Skeletal muscle cell (primary cell): ENCODE data around the gene CDC25B.
A peak's percentile ranks its signal among the peaks of the same experiment; 100 is the strongest.

Source experiments
- DNase-seq: peaks from one replicate; pipeline ENCODE4 v3.0.0-alpha.2; 2010; ENCODE audit warnings: low read depth
- H3K4me3 ChIP-seq: 2 replicates; pipeline ENCODE4 v1.5.1; 2011; ENCODE audit warnings: low read depth, mild to moderate bottlenecking, control low read depth, low read length, moderate library complexity

Gene CDC25B

GRCh38 chr20:3763671-3764601, 32.2 kb upstream of the CDC25B start:
- no peak for DNase-seq
- no peak overlapping the region for H3K4me3 ChIP-seq

- no peak overlapping the region for H3K4me3 ChIP-seq
- no peak for DNase-seq
These were observed 31.5 kb upstream of the CDC25B start for GRCh38 chr20:3764659-3765058.

GRCh38 chr20:3765171-3765882, 30.8 kb upstream of the CDC25B start:
- H3K4me3 ChIP-seq = no peak overlapping the region
- no peak for DNase-seq

GRCh38 chr20:3766422-3767109, 29.5 kb upstream of the CDC25B start:
- no peak for DNase-seq

GRCh38 chr20:3767110-3767426, 29.0 kb upstream of the CDC25B start:
- no peak for DNase-seq
- peak overlapping the region; percentile 90 for H3K4me3 ChIP-seq

More at GRCh38 chr20:3766422-3767109, 29.5 kb upstream of the CDC25B start:
- H3K4me3 ChIP-seq = peak overlapping the region; percentile 90

GRCh38 chr20:3767427-3768341, 28.4 kb upstream of the CDC25B start, which contains the start of gene ADISSP:
TSS of gene ADISSP (minus strand) at chr20:3767753. CDS start at chr20:3760100, 7,653 bp downstream.
- peak within 1 kb of the TSS; percentile 90 for H3K4me3 ChIP-seq

GRCh38 chr20:3768342-3769130, 27.6 kb upstream of the CDC25B start:
- peak; percentile 45 for DNase-seq
- peak overlapping the region; percentile 90 for H3K4me3 ChIP-seq

More at GRCh38 chr20:3767427-3768341, 28.4 kb upstream of the CDC25B start, which contains the start of gene ADISSP:
- DNase-seq = peak; percentile 92

- H3K4me3 ChIP-seq = no peak overlapping the region
- no peak for DNase-seq
These were observed 24.5 kb upstream of the CDC25B start for GRCh38 chr20:3771552-3772058.

GRCh38 chr20:3775457-3776108, 20.5 kb upstream of the CDC25B start:
- DNase-seq = no peak
- H3K4me3 ChIP-seq = no peak overlapping the region

- no peak for DNase-seq
- peak overlapping the region; percentile 51 for H3K4me3 ChIP-seq
These were observed 18.8 kb upstream of the CDC25B start for GRCh38 chr20:3777381-3777715.

GRCh38 chr20:3777716-3778629, 18.1 kb upstream of the CDC25B start:
- DNase-seq = no peak
- peak overlapping the region; percentile 51 for H3K4me3 ChIP-seq

- no peak overlapping the region for H3K4me3 ChIP-seq
- DNase-seq = no peak
These were observed 17.1 kb upstream of the CDC25B start for GRCh38 chr20:3778976-3779375.

GRCh38 chr20:3781153-3781910, 14.8 kb upstream of the CDC25B start, which contains the start of gene SPEF1:
TSS of gene SPEF1 (minus strand) at chr20:3781448. CDS start at chr20:3781287, 161 bp downstream.
- peak; percentile 72 for DNase-seq
- H3K4me3 ChIP-seq = peak within 1 kb of the TSS; percentile 50

- no peak overlapping the region for H3K4me3 ChIP-seq
- no peak for DNase-seq
These were observed 13.5 kb upstream of the CDC25B start for GRCh38 chr20:3782597-3782996.

GRCh38 chr20:3783068-3783489, 13.0 kb upstream of the CDC25B start:
- no peak for DNase-seq
- H3K4me3 ChIP-seq = no peak overlapping the region
